ENCODE data around the gene EFHB. TPM values are rescaled to one million over a fixed set of nuclear protein-coding genes. Genes with fewer than 3 reads are reported as not detected.
A peak's percentile ranks its signal among the peaks of the same experiment; 100 is the strongest.

The EFHB gene
- total and polyA plus RNA-seq, 2 of the 13 experiments (the other 11 are each of a cell fraction or from before 2014, with no cell fraction given), result 0.15 to 0.42 TPM

- TF ChIP-seq, protein P1, sequence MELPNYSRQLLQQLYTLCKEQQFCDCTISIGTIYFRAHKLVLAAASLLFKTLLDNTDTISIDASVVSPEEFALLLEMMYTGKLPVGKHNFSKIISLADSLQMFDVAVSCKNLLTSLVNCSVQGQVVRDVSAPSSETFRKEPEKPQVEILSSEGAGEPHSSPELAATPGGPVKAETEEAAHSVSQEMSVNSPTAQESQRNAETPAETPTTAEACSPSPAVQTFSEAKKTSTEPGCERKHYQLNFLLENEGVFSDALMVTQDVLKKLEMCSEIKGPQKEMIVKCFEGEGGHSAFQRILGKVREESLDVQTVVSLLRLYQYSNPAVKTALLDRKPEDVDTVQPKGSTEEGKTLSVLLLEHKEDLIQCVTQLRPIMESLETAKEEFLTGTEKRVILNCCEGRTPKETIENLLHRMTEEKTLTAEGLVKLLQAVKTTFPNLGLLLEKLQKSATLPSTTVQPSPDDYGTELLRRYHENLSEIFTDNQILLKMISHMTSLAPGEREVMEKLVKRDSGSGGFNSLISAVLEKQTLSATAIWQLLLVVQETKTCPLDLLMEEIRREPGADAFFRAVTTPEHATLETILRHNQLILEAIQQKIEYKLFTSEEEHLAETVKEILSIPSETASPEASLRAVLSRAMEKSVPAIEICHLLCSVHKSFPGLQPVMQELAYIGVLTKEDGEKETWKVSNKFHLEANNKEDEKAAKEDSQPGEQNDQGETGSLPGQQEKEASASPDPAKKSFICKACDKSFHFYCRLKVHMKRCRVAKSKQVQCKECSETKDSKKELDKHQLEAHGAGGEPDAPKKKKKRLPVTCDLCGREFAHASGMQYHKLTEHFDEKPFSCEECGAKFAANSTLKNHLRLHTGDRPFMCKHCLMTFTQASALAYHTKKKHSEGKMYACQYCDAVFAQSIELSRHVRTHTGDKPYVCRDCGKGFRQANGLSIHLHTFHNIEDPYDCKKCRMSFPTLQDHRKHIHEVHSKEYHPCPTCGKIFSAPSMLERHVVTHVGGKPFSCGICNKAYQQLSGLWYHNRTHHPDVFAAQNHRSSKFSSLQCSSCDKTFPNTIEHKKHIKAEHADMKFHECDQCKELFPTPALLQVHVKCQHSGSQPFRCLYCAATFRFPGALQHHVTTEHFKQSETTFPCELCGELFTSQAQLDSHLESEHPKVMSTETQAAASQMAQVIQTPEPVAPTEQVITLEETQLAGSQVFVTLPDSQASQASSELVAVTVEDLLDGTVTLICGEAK (IDR thresholded peaks at IDR 0.05), result no peak
- TF ChIP-seq, protein P1 (CRISPR knock-in tag; IDR thresholded peaks at IDR 0.05), result peak; percentile 71
- TF ChIP-seq DRAP1 (CRISPR knock-in tag; IDR thresholded peaks at IDR 0.05) (no peak), ZNF766 (CRISPR knock-in tag; IDR thresholded peaks at IDR 0.05; ENCODE audit: borderline replicate concordance) (no peak), HNF4A (CRISPR knock-in tag; IDR thresholded peaks at IDR 0.05) (no peak), HNRNPUL1 (IDR thresholded peaks at IDR 0.05; ENCODE audit: low read depth, low read length) (no peak), ZNF317 (CRISPR knock-in tag; IDR thresholded peaks at IDR 0.05) (no peak), PHF5A (CRISPR knock-in tag; IDR thresholded peaks at IDR 0.05; ENCODE audit: low read depth, unreplicated experiment) (no peak), ZNF143 (CRISPR knock-in tag; IDR thresholded peaks at IDR 0.05) (no peak), ZNF296 (CRISPR knock-in tag; conservative IDR thresholded peaks at IDR 0.05) (no peak), NFAT5 (CRISPR knock-in tag; IDR thresholded peaks at IDR 0.05) (no peak), SMAD3 (CRISPR knock-in tag; IDR thresholded peaks at IDR 0.05) (no peak), CSRNP1 (CRISPR knock-in tag; IDR thresholded peaks at IDR 0.05) (no peak), ZNF282 (IDR thresholded peaks at IDR 0.05; ENCODE audit: partially characterized antibody) (no peak)
Observed at GRCh38 chr3:19947549-19948225, 13.7 kb upstream of the EFHB start (continued).

Data from HepG2 (cell line).